Muscle of leg (tissue), 11 donors: Measurements from ENCODE around the gene GRIA2. TPM values are rescaled to one million over a fixed set of nuclear protein-coding genes. Genes with fewer than 3 reads are reported as not detected.
"Not testable (repeated sequence)": the region's sequence is repeated elsewhere in the genome, so short reads cannot be mapped to it uniquely, and the experiment has no call there.

ENCODE experiments used
- DNase-seq: peaks from one replicate; pipeline ENCODE4 v3.0.0; 2013
- H3K27ac ChIP-seq: one replicate; pipeline ENCODE4 v1.5.1; 2013; ENCODE audit warnings: mild to moderate bottlenecking, low read length, control low read depth
- H3K27me3 ChIP-seq: one replicate; pipeline ENCODE4 v1.6.1; 2013; ENCODE audit warnings: low read length; ENCODE audit not compliant: control insufficient read depth, insufficient read depth
- H3K36me3 ChIP-seq: one replicate; pipeline ENCODE4 v1.6.1; 2013; ENCODE audit warnings: low read length; ENCODE audit not compliant: control insufficient read depth, insufficient read depth
- H3K4me1 ChIP-seq: one replicate; pipeline ENCODE4 v1.6.1; 2013; ENCODE audit warnings: low read length; ENCODE audit not compliant: control insufficient read depth, insufficient read depth
- H3K4me3 ChIP-seq: one replicate; pipeline ENCODE4 v1.5.1; 2013; ENCODE audit warnings: low read length, control low read depth
- H3K9me3 ChIP-seq: replicated peaks from 2 replicates; pipeline ENCODE4 v1.6.1; 2013; ENCODE audit warnings: low read depth, low read length; ENCODE audit not compliant: control insufficient read depth
- WGBS: methylation state at CpG from one replicate; pipeline ENCODE4 v1.1.5; 2013; ENCODE audit warnings: missing lambda C conversion rate; ENCODE audit not compliant: insufficient coverage; 5-methylcytosine and 5-hydroxymethylcytosine counted together
- polyA plus RNA-seq, 8 donors: library from polyadenylated mRNA; unstranded; fragments of 120-200 nt; gene quantifications; one replicate each; pipeline versions ENCODE4 v1.2.1 to v1.2.3, GENCODE V29; 2013; ENCODE audit warnings: inconsistent platforms in 1 of 8, low replicate concordance in 1 of 8; ENCODE audit not compliant: insufficient read length in 8 of 8, insufficient read depth in 1 of 8
- total RNA-seq: library from RNA; stranded (reverse); fragments of 120-200 nt; gene quantifications from one replicate; pipeline ENCODE4 v1.2.4, GENCODE V29; 2013

GRIA2 gene
- total and polyA plus RNA-seq, 9 donors, result 4.2 to 9.7 (median 5.6) TPM

DNA sequence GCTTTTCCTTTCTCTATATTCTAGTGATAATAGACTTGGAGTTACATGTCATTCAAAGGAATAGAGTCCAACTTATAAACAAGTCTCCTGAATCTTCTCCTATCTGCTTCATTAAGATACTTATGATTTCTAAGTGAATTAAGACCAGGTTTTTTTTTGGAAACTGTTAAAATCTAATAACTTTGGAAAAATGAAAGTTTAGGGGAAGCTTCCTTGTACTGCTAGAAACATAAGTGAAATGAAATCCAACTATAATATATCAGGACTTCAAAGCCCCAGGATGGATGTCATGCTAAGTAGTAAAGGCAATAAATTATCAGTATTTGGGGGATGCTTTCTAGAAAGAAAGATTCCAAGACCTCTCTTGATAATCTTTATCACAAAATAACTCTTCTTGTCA is 24.8 kb downstream of the GRIA2 start:
- Histone ChIP-seq H3K4me1 (no peaks in the 10 kb centered on the region), H3K4me3 (no peak overlapping the region), H3K9me3 (no peaks in the 10 kb centered on the region), H3K27ac (no peak overlapping the region), H3K27me3 (no peaks in the 10 kb centered on the region), H3K36me3 (no peaks in the 10 kb centered on the region)
- DNase-seq, result no peak

DNA sequence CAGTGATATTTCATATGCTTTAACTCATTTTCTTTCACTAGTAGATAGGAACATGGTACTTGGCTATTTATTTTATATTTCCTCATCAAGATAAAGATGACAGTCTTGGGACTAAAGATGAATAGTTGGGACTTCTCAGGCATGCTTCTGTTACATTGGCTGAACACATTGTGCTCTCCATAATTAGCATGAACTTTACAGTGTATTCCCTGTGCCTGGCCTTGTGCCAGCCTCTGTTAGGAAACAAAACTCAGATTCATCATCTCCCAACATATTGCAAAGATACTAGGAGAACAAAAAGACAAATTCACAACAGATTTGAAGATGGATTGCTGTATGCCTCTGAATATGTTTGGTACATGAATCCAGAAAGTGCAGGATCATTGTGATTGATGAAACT is 26.4 kb downstream of the GRIA2 start:
- H3K27me3 ChIP-seq, result no peaks in the 10 kb centered on the region
- no peak overlapping the region for H3K4me3 ChIP-seq
- H3K9me3 ChIP-seq, result no peaks in the 10 kb centered on the region
- no peaks in the 10 kb centered on the region for H3K4me1 ChIP-seq
- DNase-seq, result peak; percentile 5
- H3K27ac ChIP-seq, result no peak overlapping the region
- H3K36me3 ChIP-seq, result no peaks in the 10 kb centered on the region

DNA sequence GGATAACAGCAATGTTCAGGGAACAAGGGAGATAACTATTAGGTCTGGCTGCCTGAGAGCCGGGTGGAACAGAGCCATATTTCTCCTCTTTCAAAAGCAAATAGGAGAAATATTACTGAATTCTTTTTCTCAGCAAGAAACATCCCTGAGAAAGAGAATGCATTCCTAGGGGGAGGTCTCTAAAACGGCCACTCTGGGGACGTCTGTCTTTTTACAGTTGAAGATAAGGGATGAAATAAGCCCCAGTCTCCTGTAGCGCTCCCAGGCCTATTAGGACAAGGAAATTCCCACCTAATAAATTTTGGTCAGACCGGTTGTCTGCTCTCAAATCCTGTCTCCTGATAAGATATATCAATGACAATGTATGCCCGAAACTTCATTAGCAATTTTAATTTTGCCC is 37.6 kb downstream of the GRIA2 start:
- not testable (repeated sequence) for H3K4me1 ChIP-seq, H3K4me3 ChIP-seq, H3K36me3 ChIP-seq, H3K9me3 ChIP-seq, H3K27ac ChIP-seq, DNase-seq, H3K27me3 ChIP-seq
- WGBS, result no CpG with 5 or more reads among the region's 6 CpGs

DNA sequence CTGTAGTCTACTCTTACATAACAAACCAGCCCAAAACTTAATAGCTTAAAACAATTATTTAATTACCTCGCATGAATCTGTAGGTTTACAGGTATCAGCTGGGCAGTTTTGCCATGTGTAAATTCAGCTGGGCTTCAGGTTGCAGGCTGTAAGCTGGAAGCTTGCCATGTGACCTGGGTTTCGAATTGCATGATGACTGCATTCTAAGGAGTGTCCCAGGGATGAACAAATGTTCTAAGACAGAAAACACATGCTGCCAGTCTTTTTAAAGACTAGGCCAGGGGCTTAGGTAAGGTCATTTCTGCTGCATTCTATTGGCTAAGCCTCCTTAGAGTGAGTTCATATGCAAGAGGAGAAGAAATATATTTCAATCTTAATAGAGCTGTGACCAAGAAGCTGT is 44.8 kb downstream of the GRIA2 start:
- Histone ChIP-seq H3K27me3 (no peaks in the 10 kb centered on the region), H3K9me3 (no peaks in the 10 kb centered on the region), H3K27ac (peak overlapping the region; percentile 50), H3K4me3 (no peak overlapping the region), H3K36me3 (no peaks in the 10 kb centered on the region), H3K4me1 (no peaks in the 10 kb centered on the region)
- peak; percentile 68 for DNase-seq
- WGBS, result 14% methylated on average over 1 of the region's 2 CpGs

DNA sequence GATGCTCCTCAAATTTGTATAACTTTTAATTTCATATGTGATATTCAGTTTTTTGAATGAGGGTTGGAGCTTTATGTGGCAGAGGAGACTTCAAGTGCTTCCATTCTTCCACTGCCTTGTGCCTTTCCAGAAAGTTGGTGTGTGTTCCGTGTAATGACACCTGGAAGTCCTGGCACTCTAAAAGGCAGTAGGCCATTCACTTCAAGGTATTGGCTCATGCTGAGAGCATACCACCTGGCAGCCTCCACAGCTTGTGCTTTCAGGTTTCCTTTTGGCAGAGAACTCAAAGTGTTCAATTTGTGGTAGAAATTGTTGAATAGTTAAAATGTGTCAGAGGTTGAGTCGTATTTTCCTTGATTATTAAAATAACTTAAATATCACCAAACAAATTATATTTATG is 49.6 kb downstream of the GRIA2 start:
- 91% methylated on average over 1 of the region's 2 CpGs for WGBS
- DNase-seq, result no peak
- Histone ChIP-seq H3K9me3 (no peaks in the 10 kb centered on the region), H3K27ac (no peak overlapping the region), H3K27me3 (no peaks in the 10 kb centered on the region), H3K4me1 (no peaks in the 10 kb centered on the region), H3K36me3 (no peaks in the 10 kb centered on the region), H3K4me3 (no peak overlapping the region)

DNA sequence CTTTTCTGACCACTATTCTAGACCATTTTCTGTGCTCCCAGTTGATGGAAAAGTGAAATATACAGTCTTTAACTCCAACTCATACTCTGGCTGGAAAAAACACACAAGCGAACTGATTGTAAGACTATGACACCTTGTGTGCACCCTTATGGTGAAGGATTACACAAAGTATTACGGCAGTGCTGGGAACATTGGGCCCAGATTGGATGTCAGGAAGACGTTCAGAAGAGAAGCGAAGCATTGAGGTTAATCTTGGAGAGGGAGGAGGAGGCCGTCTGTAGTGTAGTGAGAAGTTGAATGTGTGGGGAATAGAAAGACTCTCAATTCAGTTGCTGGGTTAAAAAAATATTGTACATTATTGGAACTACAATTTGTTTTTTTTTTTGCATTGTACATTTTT is 50.0 kb downstream of the GRIA2 start:
- Histone ChIP-seq H3K4me3 (no peak overlapping the region), H3K36me3 (no peaks in the 10 kb centered on the region), H3K4me1 (no peaks in the 10 kb centered on the region), H3K27ac (no peak overlapping the region), H3K27me3 (no peaks in the 10 kb centered on the region), H3K9me3 (no peaks in the 10 kb centered on the region)
- DNase-seq, result no peak
- WGBS, result 81% methylated on average over 4 of the region's 5 CpGs

- Histone ChIP-seq H3K4me1 (no peaks in the 10 kb centered on the region), H3K27me3 (no peaks in the 10 kb centered on the region), H3K36me3 (no peaks in the 10 kb centered on the region), H3K4me3 (no peak overlapping the region), H3K9me3 (no peaks in the 10 kb centered on the region), H3K27ac (no peak overlapping the region)
- DNase-seq, result no peak
- no CpG with 5 or more reads among the region's 1 CpG for WGBS
These were observed 50.8 kb downstream of the GRIA2 start for GRCh38 chr4:157271166-157271869.

DNA sequence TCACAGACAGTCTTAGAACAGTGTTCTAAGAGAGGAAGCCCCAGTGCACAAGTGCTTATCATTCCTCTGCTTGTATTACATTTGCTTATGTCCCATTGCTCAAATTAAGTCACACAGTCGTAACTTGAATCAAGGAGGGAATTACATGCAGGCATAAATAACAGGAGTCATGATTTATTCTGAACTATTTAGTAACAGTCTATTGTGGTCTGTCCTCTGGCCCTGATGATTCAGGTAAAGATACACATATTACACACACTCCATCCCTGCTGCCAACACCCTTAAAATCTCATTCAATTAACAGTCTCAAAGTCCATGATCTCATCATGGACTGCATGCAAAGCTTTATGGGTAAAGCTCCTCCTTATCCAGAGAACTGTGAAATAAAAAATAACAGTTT is 60.1 kb downstream of the GRIA2 start:
- H3K27me3 ChIP-seq, result no peaks in the 10 kb centered on the region
- H3K4me1 ChIP-seq, result no peaks in the 10 kb centered on the region
- no CpG with 5 or more reads among the region's 1 CpG for WGBS

DNA sequence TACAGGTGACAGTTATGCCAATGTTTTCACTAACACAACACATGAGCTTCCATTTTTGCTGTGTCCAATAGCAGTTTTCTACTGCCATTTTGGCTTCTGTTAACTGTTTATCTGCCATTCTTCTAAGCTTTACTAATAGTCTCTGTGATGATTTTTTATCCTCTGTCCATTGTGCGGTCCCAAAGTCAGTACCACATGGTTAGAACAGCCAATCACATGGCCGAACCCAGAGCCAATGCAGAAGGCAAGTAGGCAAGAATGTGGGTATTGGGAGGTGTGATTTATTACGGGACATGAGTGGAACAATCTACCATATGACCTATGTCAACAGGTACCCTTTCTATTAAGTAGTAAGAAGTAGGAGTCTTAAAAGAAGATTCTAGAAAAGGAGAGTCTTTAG is 61.5 kb downstream of the GRIA2 start:
- no CpG with 5 or more reads among the region's 3 CpGs for WGBS
- no peak for DNase-seq
- H3K36me3 ChIP-seq, result no peaks in the 10 kb centered on the region
- no peaks in the 10 kb centered on the region for H3K9me3 ChIP-seq
- H3K27ac ChIP-seq, result no peak overlapping the region
- H3K4me1 ChIP-seq, result no peaks in the 10 kb centered on the region
- no peaks in the 10 kb centered on the region for H3K27me3 ChIP-seq
- H3K4me3 ChIP-seq, result no peak overlapping the region

More for the DNA sequence above, 60.1 kb downstream of the GRIA2 start:
- Histone ChIP-seq H3K9me3 (no peaks in the 10 kb centered on the region), H3K4me3 (no peak overlapping the region), H3K36me3 (no peaks in the 10 kb centered on the region), H3K27ac (no peak overlapping the region)
- DNase-seq, result no peak

- Histone ChIP-seq H3K36me3 (no peaks in the 10 kb centered on the region), H3K4me3 (no peak overlapping the region), H3K27ac (no peak overlapping the region), H3K9me3 (no peaks in the 10 kb centered on the region), H3K4me1 (no peaks in the 10 kb centered on the region), H3K27me3 (no peaks in the 10 kb centered on the region)
- DNase-seq, result no peak
- WGBS, result 100% methylated on average over 1 of the region's 4 CpGs
These were observed 66.9 kb downstream of the GRIA2 start for GRCh38 chr4:157287445-157287844.

- 80% methylated on average over 1 of the region's 3 CpGs for WGBS
- Histone ChIP-seq H3K4me3 (no peak overlapping the region), H3K27ac (no peak overlapping the region), H3K27me3 (no peaks in the 10 kb centered on the region), H3K9me3 (no peaks in the 10 kb centered on the region), H3K4me1 (no peaks in the 10 kb centered on the region), H3K36me3 (no peaks in the 10 kb centered on the region)
- no peak for DNase-seq
These were observed 70.1 kb downstream of the GRIA2 start for GRCh38 chr4:157290622-157291021.
